NB4 (cell line): ENCODE data around the gene TM4SF18.
A peak's percentile ranks its signal among the peaks of the same experiment; 100 is the strongest.

Experiments used
- DNase-seq: peaks from one replicate; pipeline ENCODE4 v3.0.0; 2010; ENCODE audit warnings: low read depth
- H3K4me3 ChIP-seq: one replicate; pipeline ENCODE4 v1.5.1; 2011; ENCODE audit warnings: mild to moderate bottlenecking, low read depth, low read length, moderate library complexity
- MYC ChIP-seq: IDR thresholded peaks from 2 replicates; pipeline ENCODE4 v1.6.1; 2011; ENCODE audit warnings: low read depth, low read length
- POLR2A ChIP-seq: IDR thresholded peaks from 2 replicates; pipeline ENCODE4 v1.6.1; 2011; ENCODE audit warnings: mild to moderate bottlenecking; ENCODE audit not compliant: insufficient read length; ENCODE audit errors: extremely low read depth
- TF ChIP-seq, protein P1 (sequence below): IDR thresholded peaks from 2 replicates; pipeline ENCODE4 v1.6.1; 2011; ENCODE audit warnings: low read depth, low read length
- TF ChIP-seq, protein P2 (sequence below): IDR thresholded peaks from one replicate; pipeline ENCODE4 v1.5.1; 2012; ENCODE audit warnings: low read depth, low read length

TM4SF18 gene

DNA sequence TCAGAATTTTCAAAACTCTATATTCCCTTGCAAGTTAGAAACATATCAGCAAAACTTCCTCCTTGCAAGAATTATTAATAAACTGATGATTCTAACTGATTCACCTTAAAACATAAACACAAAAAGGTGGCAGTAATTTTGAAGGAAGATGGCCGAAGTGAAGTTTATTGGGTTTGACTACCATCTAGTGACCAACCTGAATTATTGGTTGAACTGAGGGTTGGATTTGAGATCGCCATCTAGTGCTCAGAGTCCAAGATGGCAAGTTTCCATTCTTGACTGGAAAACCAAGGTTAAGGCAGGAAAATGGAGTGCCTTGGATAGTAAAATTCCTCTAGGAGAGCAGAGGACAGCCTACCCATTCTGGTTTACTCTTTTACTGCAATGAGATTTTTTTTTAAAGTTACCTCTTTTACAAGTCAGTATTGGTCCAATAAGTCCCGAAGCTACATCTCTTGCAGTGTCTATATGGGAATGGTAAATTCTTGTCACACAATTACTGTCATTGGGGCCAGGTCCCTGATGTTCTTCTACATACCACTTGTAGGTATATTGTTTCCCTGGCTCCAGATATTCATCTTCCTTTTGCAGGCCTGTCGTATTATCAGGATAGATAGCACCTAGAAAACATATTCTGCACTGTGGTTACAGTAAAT lies 60.2 kb downstream of the TM4SF18 start:
- DNase-seq: peak; percentile 84
- H3K4me3 ChIP-seq: no peak overlapping the region
- TF ChIP-seq, protein P1, sequence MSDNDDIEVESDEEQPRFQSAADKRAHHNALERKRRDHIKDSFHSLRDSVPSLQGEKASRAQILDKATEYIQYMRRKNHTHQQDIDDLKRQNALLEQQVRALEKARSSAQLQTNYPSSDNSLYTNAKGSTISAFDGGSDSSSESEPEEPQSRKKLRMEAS: no peak
- TF ChIP-seq POLR2A (no peak), MYC (no peak)
- TF ChIP-seq, protein P2, sequence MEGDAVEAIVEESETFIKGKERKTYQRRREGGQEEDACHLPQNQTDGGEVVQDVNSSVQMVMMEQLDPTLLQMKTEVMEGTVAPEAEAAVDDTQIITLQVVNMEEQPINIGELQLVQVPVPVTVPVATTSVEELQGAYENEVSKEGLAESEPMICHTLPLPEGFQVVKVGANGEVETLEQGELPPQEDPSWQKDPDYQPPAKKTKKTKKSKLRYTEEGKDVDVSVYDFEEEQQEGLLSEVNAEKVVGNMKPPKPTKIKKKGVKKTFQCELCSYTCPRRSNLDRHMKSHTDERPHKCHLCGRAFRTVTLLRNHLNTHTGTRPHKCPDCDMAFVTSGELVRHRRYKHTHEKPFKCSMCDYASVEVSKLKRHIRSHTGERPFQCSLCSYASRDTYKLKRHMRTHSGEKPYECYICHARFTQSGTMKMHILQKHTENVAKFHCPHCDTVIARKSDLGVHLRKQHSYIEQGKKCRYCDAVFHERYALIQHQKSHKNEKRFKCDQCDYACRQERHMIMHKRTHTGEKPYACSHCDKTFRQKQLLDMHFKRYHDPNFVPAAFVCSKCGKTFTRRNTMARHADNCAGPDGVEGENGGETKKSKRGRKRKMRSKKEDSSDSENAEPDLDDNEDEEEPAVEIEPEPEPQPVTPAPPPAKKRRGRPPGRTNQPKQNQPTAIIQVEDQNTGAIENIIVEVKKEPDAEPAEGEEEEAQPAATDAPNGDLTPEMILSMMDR: peak; percentile 89

DNA sequence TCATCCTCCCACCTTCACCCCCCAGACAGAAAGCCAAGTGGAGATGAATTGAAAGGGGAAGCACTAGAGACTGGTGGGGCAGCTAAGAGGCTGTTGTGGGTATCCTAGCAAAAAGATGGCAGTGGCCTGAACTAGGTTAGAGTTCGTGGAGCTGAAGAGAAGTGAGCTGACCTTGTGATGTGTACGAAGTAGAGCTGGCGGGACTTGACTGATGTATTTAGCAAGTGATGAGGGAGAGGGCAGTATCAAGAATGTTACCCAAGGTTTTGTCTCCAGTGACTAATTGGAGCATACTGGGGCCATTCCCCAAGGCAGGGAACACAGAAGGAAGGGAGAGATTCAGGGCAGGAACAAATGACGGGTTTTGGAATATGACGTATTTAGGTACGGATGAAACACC lies 61.8 kb downstream of the TM4SF18 start:
- TF ChIP-seq POLR2A (no peak), MYC (no peak)
- TF ChIP-seq, protein P1: no peak
- TF ChIP-seq, protein P2: no peak
- DNase-seq: no peak
- no peak overlapping the region for H3K4me3 ChIP-seq

DNA sequence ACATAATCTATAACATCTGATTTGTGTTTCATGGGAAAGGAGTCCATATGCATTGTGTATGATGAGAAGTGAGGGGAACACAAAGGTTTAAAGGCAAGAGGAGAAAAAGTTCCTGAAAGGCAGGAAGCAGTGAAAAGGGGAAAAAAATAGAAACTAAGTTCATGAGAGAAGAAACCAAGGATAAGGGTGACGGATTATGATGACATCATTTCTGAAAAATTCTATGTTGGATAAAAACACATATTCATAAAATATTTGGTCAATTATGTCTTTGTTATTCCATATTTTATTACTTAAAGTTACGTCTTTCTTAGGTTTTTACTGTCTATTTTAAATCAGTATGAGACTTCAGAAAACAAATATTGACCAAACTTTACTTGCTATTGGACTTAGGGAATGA lies 63.3 kb downstream of the TM4SF18 start:
- no peak overlapping the region for H3K4me3 ChIP-seq
- no peak for DNase-seq
- TF ChIP-seq MYC (no peak), POLR2A (no peak)
- TF ChIP-seq, protein P1: no peak
- TF ChIP-seq, protein P2: no peak

DNA sequence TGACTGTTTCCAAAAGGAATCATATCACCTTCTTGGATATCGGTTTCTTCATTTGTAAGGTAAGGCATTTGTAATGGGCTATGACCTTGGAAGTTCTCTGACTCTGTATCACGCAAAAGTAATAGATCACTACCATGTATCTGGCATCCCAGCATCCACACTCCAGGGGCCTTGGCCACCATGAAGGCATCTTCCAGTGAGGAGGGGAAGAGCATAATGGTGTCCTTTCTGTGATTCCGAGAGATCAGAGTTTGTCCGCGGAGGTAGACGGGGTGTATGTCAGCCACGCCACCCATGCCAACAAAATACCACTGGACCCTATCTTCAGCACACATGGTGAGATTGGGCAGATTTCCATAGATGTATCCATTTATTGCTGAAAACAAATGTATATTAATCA lies 63.7 kb downstream of the TM4SF18 start:
- H3K4me3 ChIP-seq: no peak overlapping the region
- TF ChIP-seq POLR2A (no peak), MYC (no peak)
- TF ChIP-seq, protein P2: no peak
- TF ChIP-seq, protein P1: no peak
- no peak for DNase-seq
